ENCODE data around the gene SGPL1.
A peak's percentile ranks its signal among the peaks of the same experiment; 100 is the strongest.

The SGPL1 gene

DNA sequence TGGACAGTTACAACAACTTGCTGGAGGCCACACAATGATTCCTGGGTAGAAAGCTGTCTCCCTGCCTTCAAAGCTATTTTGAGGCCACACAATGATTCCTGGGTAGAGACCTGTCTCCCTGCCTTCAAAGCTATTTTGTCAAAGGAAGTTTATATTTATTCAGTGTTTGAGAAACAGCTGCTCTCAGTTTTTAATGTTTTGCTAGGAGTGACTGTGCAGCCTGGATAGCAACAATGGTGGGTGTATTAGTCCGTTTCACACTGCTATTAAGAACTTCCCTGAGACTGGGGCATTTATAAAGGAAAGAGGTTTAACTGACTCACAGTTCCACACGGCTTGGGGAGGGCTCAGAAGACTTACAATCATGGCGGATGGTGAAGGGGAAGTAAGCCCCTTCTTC is 3.9 kb upstream of the SGPL1 start:
- DNase-seq (ENCODE audit: low read depth), result no peak

DNA sequence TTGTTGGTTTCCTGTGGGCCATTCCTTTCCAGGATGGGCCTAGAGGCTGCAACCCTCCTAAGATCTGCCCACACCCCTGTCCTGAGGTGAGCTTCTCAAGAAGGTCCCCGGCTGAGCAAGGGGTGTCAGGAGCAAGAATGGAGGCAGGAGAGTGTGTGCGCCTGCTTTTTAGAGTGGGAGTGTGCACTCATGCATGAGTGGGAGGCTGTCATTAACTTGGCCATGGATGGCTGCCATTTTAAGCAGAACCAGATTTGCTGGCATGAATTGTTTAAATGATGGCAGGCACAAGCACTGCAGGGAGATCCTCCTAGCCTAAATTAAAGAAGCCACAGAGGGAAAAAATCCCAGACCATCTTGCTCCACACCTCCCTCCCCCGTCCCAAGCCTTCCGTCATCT is 2.9 kb upstream of the SGPL1 start:
- no peak for DNase-seq (ENCODE audit: low read depth)

DNA sequence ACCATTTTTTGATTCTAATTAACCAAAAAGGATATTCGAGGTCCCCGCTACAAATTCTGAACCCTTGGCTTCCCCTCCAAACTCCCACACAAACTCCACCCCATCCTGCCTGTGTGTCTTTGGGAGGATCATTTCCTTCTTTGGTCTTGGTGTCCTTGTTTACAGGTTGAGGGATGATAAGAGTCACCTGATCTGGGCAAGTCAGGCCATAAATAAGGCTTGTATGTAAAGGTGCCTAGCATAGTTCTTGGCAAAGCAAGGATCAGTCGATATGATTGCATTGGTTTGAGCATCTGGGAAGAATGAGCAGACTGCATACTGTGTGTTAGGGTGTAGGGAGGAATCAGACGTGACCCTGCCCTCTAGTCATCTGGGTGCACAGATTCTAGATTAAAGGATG is 1.6 kb upstream of the SGPL1 start:
- DNase-seq (ENCODE audit: low read depth), result no peak

DNA sequence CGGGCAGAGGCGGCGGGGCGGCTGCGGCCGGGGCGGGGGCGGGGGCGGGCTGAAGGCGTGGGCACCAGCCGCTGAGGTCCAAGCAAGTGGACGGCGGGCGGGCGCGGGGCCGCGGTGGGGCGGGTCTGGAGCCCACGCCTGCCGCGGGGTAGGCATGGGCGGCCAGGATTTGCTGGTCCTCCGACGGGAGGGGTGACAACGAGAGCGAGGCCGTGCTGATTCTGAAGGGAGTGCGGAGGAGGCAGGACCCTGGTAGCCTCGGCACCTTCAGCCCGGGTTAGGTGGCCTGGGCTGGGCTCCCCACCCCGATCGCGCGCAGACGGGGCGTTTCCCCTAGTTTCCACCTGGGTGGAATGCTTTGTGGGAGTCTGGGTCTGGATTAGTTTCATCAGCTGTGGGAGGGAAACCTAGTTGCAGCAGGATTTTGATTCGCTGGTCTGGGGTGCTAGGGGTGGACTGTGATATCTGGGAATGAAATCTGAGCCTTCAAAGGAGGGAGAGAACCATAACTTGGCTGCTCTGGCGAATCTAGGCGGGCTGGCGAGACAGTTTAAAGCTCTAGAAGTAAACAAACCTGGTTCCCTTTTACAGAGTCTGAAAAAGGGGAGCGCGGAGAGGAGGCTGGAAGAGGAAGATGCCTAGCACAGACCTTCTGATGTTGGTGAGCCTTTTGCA is 609 bp downstream of the SGPL1 start:
- peak; percentile 97 for DNase-seq (ENCODE audit: low read depth)

DNA sequence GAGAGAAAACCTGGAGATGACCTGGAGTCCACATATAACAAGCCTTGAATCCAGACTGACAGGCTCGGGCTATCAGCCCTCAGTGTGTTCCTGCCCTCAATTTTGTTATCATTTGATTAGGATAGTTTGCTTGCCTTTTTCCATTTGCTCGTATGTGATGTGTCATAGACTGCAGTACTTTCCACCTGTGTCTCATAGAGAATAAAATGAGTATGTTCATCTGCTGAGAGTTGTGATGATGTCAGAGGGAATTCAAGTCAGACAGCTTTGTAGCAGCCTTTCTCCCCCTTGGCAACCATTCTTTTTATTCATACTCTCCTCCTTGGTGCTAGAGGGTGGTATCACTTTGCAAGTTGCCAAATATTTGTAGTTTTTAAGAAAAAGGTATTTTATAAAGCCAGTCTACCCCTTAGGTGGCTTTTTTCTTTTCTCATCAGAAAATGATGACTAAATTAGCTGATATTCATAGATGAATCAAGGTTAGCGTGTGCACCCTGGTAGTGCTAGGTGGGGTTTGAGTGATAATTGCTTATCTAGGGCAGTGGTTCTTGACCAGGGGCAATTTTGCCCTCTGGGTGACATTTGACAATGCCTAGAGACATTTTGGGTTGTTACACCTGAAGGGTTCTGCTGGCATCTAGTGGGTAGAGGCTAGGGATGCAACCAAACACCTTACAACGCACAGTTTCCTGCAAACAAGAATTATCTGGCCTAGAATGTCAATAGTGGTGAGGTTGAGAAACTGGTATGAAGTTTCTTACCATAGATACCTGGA is 5.4 kb downstream of the SGPL1 start:
- DNase-seq (ENCODE audit: low read depth), result no peak

DNA sequence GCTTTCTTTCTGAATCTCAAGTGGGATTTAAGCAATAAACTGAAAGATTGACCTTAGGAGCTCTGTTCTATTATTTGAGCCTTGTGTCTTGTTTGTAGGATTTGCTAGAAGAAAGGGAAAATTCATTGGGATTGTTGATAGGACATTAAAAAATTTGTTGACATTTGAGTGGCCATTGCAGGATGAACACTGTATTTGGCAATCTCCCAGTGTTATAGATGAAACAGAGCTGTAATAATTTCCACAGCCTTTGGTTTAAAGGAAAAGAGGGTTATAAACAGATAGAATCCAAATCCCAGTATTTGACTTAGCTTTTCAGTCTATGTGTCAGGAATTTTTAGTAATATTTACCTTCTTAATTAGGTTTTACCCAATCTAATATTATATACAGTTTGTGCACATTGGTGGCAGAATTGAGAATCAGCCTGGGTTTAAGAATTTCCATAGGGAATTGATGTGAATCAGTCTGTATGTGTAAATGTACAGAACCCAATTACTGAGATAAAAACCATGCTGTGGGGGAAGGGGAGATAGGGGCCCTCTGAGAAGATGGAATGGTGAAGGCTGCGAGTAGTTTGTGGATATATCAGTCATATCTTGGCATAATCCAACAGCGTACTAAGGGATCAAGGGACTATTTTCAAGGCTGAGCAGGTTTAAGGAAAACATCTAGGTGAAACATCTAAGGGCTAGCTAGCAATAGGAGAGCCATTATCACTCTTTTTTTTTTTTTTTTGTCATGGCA is 6.5 kb downstream of the SGPL1 start:
- DNase-seq (ENCODE audit: low read depth), result no peak

DNA sequence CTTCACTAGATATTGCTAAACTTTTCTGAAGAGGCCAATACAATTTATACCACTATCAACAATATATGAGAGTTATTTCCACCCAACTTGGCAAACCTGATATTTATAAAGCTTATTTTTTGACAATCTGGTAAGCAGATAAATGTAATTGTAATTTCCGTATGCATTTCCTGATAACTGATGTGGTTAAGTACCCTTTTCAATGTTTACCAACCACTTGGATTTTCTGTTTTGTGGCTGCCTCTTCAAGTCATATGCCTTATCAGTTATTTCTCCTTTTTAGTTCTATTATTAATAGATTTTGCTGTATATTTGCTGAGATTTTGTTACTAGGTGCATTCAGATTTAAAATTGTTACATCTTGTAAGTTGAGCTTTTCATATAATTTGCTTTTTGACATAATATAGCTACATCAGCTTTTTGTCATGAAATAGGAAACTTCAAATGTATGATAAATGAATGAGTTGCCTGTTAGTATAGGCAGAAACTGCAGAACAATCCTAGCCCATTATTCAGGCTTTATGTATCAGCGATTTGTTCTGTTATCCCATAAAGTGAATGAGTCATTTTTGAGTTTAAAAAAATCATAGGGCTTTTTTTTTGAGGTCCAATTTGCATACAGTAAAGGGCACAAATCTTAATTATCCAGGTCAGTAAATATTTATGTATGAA is 11.5 kb downstream of the SGPL1 start:
- no peak for DNase-seq (ENCODE audit: low read depth)

DNA sequence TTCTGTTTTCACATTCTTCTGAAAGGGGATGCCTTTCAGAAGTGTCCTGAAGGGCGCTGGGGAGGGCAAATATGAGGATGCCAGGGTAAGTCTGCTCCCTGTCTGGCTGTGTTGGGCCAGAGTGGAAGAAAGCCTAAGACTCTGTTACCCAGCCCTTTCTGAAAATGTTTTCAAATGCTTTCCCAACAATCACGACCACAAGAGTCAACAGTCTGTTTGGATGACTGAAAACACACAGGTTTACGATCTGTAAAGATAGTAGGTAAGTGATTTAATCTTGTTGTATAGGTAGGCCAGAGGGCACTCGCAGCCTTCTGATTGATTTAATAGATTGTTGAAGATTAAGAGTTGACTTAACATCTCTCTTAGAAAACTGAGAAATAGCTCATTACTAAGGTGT is 13.2 kb downstream of the SGPL1 start:
- DNase-seq (ENCODE audit: low read depth), result no peak

DNA sequence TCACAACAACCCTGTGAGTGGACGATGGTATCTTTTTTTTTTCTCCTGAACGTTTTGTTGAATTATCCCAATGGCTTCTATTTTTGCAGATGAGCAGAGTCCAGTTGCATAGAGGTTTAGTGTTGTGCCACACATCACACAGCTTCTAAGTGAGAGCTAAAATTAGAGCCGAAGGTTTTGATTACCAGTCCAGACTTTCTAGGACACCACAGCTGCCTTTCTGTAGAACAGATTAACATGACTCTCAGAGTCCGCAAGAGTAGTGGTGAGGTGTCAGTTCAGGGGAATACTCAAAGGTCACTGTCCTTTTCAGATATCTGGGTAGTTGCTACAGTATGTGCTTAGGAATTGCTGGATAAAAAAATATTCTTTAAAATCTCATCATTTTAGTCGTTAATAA is 13.8 kb downstream of the SGPL1 start:
- no peak for DNase-seq (ENCODE audit: low read depth)

DNA sequence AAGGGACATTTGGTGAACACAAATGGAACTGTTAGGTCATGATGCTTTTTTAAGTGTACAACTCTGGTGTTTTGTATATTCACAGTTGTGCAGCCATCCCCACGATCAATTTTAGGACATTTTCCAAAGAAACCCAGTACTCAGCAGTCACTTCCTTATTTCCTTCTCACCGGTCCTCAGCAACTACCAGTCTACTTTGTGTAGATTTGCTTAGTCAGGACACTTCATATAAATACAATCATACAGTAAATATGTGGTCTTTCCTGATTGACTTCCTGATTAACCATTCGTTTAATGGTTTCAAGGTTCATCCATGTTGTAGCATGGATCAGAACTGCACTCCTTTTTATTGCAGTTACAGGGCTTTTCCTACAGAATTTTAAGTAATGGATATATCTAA is 14.4 kb downstream of the SGPL1 start:
- no peak for DNase-seq (ENCODE audit: low read depth)

DNA sequence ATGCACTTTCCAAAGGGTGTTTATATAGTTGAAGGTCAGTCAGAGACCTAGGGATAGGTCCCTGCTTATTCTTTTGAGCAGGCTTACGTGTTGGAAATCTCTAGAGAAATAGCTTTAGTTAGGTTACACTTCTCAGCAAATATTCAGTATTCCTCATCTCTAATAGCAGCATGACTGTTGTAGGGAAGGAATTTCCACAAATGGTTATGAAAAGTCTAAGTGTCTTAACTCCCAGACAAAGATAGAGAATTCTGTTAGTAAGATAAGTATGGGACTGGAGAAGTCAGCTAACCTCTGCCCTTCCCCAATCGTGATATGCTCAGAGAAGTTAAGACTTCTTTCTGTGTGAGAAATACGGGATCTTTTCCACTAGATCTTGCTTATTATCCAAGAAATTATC is 16.5 kb downstream of the SGPL1 start:
- DNase-seq (ENCODE audit: low read depth), result no peak

DNA sequence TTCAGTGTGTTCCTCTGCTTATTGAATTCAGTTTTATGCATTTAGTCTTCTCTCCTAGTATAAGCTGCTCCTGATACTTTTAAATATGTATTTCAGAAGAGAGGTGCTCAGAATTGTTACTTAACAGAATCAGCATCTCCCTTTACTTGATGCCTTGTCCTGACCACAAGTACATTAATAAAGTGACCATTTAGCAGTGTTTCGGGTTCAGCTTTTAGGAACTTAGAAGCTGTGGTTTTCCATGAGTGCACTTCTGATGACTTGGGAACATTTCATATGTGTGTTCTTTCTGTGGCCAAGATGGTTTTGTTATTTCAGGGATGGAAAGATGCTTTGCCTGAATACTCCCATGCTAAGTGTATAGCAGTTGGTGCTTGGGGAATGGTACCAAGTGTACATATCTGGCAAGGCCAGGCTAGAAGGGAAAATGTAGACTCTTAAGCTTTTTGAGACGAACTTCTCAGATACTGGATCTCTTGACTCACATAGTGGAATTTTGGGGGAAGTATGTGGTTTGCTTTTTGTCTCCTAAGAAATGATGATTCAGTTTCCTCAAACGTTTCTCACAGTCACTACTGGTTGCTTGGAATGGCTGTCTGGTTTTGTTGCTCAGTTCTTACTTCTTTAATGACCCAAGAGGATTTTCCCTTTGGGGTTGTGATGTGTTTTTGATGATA is 17.2 kb downstream of the SGPL1 start:
- DNase-seq (ENCODE audit: low read depth), result peak; percentile 96

DNA sequence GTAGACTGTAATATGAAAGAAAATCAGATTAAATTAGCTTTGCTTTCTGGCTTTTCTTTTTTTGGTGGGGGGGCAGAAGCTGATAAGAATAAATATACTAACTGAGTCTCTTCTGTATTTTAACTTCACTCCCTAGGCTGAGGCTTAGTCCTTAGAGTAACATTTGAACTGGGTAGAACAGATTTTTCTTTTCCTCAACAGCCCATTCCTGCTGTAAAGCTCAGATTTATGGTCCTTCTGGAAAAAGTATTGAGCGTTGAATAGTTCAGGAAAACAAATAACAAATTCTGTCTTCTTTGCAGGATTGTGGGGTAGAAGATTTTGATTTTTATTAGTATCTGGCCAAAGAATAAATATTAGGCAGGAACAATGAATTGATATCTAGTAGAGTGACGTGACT is 17.9 kb downstream of the SGPL1 start:
- DNase-seq (ENCODE audit: low read depth), result no peak

DNA sequence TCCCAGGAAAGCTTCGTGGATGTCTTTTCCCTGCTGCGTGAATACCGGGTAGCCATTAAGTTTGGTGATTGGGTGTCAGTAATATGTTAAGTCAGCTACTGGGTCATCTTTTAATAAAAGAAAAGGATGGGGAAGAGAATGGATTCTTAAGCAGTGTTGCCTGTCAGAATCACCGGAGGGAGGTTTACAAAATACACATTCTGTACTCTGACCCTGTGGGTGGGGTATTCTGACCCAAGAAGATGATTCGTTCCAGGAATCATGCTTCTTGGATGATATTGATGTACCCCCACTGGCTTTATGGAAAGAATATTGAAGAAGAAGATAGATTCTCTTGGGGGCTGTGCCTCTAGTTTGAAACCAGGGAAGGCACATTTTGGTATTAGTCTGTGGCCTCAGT is 18.3 kb downstream of the SGPL1 start:
- no peak for DNase-seq (ENCODE audit: low read depth)

DNA sequence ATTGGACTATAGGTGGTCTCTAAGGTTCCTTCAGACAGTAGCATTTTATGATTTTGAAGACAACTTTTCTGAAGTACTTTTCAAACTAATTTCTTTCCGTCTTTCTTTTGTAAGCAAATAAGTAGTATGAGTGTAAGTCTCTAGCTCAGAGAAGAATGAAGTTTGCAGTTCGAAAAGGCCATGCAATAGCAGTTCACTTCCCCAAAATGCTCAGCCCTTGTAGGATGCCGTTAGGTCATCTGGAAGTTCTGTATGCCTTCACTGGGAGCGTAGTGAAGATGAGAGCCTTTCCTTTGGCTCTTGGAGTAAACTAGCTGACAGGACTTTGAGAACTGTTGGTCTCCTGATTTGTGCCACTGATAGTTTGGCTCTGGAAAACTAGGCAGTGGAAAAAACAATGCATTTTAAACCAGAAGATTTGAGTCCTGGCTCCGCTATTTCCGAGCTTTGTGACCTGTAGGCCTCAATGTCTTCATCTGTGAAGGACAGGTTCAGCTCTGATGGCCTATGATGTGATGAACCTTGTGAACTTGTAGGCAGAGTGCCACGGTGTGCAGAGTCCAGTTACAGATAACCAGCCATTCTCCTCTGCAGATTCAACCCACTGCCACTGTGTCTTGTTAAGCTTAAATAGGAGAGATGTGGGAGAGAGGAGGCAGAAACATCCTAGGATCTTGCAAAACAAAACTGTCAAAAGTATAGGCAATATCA is 18.8 kb downstream of the SGPL1 start:
- no peak for DNase-seq (ENCODE audit: low read depth)

DNA sequence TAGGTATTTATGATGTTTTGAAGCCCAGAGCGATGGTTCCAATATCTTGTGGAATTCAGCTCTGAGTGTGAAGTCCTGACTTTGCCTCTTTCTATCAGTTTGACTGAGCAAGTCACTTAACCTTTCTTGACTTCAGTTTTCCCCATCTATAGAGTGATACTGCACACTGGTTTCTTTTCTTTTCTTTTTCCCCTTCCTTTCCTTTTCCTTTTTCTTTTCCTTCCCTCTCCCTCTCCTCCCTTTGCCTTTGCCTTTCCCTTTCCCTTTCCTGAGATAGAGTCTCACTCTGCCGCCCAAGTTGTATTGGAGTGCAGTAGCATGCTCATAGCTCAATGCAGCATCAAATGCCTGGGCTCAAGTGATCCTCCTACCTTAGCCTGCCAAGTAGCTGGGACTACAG is 20.6 kb downstream of the SGPL1 start:
- DNase-seq (ENCODE audit: low read depth), result no peak

DNA sequence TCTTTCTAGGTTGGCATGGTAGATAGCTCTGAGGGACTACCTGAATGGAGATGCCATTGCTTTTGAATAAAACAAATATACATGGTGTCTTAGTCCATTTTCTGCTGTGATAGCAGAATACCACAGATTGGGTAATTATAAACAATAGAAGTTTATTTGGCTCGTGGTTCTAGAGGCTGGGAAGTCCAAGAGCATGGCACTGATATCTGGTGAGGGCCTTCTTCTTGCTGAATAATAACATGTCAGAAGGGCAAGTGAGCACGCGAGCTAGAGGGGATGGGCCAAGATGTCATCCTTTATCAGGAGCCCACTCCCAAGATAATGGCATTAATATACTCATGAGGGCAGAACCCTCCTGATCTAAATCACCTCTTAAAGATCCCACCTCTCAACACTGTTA is 21.9 kb downstream of the SGPL1 start:
- no peak for DNase-seq (ENCODE audit: low read depth)

DNA sequence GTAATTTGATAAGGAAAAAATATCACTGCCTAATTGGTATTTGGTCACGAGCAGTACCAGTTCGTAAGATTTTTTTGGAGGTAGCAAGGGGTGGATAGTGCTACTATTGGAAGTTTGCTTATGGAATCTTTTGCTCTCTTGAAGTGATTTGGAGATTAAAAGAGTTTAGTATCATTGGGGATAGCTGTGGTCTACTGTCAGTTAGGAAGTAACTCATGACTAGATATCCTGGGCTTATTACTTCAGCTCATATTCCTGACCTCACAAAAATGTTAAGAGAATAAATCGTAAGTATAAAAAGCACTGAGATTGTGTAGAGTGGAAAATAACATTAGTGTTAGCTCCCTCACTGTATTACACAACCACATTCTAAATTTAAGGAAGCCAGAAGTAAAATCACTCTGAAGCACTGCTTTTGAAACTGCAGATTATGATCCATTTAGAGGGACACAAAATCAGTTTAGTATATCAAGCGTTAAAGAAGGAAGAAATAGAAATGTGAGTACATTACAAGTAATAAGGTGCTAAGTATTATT is 22.6 kb downstream of the SGPL1 start:
- DNase-seq (ENCODE audit: low read depth), result peak; percentile 28

DNA sequence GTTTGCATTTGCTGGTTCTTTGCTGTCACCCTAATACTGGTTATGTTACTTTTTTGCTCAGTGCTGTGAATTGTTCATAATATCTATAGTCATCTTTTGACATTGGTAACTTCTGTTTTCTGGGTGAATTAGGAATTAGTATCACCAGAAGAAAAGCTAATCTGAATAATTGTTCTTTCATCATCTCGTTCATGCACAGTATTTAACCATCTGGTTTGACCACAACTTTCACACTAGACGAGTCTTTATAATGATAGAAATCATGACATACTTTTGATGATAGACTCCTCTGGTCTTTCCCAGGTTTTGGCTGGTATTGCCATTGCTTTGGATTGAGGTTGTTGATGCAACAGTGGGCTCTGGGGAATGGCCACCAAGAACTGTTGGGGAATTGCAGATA is 25.1 kb downstream of the SGPL1 start:
- DNase-seq (ENCODE audit: low read depth), result no peak

DNA sequence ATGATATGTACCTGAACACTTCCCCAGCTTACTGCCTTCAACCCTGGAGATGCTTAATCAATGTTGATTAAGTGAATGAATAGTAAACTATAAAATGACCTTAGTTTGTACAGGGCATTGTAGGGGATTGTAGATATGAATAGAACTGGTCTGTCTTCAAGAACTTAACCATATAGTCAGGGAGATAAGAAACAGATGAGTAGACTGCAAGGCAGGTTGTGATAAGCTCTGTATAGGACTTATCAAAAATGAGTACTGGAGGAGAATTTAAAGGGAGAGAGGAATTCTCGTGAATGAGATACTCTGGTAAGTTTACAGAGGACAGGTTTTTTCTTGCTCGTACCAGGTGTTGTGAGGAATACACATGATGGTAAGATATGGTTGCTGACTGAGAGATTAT is 27.6 kb downstream of the SGPL1 start:
- DNase-seq (ENCODE audit: low read depth), result no peak
